ENCODE results near the gene SLC16A2.
A peak's percentile ranks its signal among the peaks of the same experiment; 100 is the strongest.

Gene SLC16A2

DNA sequence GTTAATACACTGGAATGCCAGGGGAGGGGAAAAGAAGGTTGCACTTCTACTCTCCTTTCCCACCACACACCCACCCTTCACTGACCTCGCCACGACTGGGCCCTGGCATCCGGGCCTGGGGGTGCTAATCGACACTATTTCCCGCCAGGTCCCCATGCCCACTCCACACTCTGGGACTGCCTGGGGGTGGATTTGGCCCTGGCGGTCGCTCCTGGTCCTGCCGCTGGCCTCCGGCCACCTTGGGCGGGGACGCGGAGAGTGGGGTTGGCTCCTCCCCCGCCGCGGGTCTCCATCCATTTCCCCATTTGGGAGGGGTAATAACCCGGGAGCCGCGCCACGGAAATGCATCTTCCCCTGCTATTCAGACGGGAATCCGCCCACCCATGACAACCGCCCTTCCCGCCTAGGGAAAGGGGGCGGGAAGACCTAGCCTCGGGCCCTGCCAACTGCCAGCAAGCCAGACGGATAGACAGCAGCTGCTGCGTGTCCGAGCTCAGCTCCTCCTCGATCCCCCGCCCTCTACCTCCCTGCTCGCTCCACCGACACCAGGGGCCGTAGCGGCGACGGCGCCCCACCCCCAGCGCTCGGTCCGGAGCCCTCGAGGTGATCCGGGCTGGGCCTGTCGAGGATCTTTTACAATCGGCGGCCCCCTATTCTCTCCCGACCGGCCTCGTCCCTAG is 115.0 kb downstream of the SLC16A2 start:
- no peak for DNase-seq (ENCODE audit: low read depth)

DNA sequence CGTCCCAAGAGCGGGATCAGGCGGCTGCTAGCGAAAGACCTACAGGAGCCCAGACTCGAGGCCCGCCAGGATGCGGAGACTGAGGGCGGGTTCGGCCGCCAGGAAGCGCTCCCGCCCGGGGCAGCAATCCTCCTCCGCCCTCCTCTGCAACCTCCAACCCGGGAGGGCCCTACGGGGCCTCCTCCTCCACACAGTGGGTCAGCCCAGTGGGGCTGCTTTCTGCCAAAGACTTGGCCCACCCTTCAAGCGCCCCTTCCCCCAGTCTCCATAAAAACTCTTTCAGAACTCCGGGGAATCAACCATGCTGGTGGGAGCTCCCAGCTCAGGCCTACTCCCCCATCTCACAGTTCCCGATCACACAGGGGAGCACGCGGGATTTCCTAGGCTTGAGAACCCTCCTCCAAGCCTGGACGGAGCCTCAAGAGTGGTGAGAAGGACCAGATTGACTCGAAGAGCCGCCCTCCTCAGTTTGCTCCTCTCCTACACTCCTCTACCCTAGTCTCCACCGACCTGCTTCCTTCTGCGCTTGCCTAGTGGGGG is 115.6 kb downstream of the SLC16A2 start:
- DNase-seq (ENCODE audit: low read depth) = no peak

DNA sequence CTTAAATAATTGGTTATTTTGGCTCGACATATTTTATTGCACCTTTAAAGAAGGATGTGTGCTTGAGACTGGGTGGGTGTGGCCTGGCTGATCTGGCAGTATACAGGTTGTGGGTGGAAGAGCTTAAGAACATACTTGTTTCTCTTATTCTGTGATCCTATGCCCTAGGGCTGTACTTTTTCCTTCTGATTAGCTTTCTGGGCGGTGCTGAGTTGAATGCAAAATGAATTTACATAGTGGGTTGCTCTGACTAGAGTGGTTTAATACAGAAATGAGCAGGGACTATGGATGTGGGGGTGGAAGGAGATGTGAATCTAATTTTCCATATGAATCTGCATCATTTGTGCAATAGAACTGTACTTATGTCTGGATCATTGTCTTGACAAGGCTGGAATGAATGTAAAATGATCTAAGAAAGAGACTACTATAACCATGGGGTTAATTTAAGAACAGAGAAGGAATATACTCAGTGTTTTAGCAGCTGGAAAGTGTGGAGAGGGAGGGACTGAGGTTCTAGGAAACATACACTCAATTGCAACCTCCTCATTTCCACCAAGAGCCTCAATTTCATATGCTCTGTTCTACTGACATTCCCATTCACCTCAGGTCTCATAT is 119.4 kb downstream of the SLC16A2 start:
- no peak for DNase-seq (ENCODE audit: low read depth)

DNA sequence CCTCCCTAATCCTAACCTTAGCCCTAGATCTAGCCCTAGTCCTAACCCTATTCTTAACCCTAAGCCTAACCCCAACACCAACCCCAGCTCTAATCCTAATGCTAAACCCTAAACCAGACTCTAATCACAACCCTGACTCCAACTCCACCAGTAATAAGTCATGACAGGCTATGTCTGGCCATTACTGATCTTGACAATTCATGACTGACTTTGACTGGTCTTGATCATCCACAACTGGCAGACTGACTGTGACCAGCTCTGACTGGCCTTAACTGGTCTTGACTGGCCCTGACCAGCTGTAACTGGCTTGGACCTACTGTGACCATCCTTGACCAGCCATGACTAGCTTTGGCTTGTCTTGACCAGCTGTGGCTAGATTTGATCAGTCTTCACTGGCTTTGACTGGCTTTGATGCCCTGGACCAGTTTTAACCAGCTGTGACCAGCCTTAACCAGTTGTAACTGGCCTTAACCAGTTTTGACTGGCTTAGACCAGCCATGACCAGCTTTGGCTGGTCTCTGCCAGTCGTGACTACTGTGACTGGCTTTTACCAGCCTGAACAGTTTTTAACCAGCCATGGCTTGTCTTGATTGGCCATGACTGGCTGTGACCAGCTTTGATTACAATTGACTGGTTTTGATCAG is 124.7 kb downstream of the SLC16A2 start:
- DNase-seq (ENCODE audit: low read depth) = no peak

DNA sequence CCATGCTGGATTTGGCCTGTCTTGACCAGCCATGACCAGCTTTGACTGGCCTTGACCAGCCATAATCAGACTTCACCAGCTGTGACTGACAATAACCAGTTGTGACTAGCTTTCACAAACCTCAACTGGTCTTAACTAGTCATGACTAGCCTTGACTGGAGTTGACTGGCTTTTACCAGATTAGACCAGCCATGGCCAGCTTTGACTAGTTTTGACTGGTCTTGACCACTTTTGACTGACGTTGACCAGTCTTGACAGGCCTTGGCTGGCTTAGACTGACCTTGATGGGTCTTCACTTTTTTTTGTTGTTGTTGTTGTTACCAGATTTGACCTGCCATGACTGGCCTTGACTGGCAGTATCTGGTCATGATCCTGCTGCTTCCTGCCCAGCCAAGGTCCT is 125.7 kb downstream of the SLC16A2 start:
- no peak for DNase-seq (ENCODE audit: low read depth)

DNA sequence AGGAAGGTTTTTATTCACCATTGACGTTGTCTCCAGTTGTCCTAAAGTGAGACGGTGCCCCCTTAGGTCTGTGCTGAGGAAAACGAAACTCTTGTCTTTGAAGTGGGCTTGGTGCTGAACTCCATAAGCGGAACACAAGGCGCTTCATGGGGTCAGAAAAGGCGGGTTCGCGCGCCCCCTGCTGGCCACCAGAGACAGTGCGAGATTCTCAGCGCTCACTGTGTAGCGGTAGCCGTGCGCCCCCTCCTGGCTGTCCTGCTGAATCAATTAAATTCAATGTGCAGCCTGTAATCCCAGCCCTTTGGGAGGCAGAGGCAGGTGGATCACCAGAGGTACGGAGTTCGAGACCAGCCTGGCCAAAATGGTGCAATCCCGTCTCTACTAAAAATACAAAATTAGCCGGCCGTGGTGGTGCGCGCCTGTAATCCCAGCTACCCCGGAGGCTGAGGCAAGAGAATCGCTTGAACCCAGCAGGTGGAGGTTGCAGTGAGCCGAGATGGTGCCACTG is 129.1 kb downstream of the SLC16A2 start:
- DNase-seq (ENCODE audit: low read depth) = no peak

DNA sequence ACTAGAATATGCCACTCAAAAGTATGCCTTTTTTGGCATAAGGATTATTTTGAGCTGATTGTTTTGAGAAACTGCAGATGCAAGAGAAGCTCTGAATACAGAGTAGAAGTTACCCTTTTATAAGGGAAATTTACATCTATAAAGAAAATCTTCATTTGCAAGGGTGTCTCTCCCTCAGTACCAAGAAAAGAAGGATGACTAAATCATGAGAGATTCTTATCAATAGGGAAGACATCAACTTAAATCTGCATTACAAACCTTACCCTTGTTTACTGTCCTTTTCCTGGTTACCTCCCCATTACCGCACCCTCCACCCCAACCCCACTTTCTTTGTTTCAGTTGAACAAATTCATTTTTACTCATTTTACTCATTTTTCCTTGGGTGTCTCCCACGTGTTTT is 130.6 kb downstream of the SLC16A2 start:
- no peak for DNase-seq (ENCODE audit: low read depth)

DNA sequence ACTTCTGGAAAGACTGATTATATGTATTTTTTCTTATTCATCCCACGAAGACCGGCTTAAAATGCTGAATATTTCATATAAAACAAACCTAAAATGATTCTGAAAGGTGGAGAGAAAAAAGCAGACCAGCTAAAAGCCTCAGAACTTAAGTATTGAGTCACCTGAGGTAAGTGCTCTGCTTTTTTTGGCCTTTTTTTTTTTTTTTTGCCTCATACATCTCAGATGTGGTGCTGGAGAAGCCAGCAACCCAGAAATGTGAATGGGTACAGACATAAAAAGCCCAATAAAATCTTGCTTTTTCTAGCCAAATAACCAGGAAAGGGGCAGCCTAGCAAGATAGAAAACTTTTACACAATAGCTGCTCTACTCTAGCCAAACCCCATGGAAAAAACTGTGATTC is 136.1 kb downstream of the SLC16A2 start:
- DNase-seq (ENCODE audit: low read depth) = no peak

DNA sequence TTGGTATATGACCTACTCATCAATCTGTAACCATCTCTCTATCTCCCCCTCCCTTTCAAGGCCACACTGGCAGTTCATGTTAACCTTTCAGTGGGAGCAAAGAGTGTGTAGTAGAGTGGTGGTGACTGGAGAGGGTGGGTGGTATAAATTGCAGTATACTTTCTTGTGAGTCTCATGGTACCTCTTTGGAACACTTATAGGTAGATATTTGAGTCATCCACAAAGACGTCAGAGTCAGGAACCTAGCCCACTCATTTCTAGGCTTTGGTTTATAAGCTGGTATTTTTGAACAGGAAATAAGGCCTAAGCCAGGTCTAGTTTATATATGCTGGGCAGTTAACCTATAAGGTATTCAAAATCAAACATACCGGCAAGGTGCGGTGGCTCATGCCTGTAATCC is 156.8 kb downstream of the SLC16A2 start:
- no peak for DNase-seq (ENCODE audit: low read depth)

DNA sequence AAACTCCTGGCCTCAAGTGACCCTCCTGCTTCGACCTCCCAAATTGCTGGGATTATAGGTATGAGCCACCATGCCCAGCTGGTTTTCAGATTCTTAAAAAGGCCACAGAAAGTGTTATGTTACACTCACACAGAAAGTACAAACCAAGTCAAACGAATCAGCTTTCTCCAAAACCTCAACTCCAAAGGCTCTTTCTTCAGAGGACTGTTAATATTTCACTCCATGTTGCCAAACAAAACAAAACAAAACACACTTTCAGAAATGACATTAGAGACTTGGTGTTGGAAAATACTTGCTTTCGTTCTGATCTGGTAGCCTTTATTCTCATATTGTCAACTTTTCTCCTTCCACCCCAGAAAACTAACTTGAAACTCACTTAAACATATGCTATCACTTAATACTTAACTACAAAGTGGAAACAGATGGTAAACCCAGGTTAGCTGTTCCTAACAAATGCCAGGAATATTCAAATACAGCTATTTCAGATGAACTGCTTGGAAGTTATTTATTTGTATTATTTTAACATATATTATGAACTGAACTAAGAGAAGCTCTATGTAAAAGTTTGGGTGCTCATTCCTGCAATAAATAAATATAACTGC is 158.4 kb downstream of the SLC16A2 start:
- peak; percentile 3 for DNase-seq (ENCODE audit: low read depth)
